Rectal smooth muscle tissue (tissue), 1 donor: ENCODE measurements around the gene POLDIP3.
"Not testable (repeated sequence)": the region's sequence is repeated elsewhere in the genome, so short reads cannot be mapped to it uniquely, and the experiment has no call there.

Experiments used
- H3K27ac ChIP-seq: one replicate; pipeline ENCODE4 v1.7.0; 2013; ENCODE audit warnings: low read depth, low read length, inconsistent platforms
- H3K27me3 ChIP-seq: one replicate; pipeline ENCODE4 v1.7.0; 2013; ENCODE audit warnings: low read length; ENCODE audit not compliant: control insufficient read depth, insufficient read depth
- H3K36me3 ChIP-seq: one replicate; pipeline ENCODE4 v1.7.0; 2013; ENCODE audit warnings: low read length; ENCODE audit not compliant: control insufficient read depth, insufficient read depth
- H3K4me1 ChIP-seq: one replicate; pipeline ENCODE4 v1.7.0; 2013; ENCODE audit warnings: low read length; ENCODE audit not compliant: control insufficient read depth, insufficient read depth
- H3K4me3 ChIP-seq: one replicate; pipeline ENCODE4 v1.7.0; 2013; ENCODE audit warnings: low read length
- H3K9ac ChIP-seq: one replicate; pipeline ENCODE4 v1.7.0; 2013; ENCODE audit warnings: low read length

POLDIP3 gene

GRCh38 chr22:42586381-42586780 lies 28.3 kb downstream of the POLDIP3 start:
- H3K27me3 ChIP-seq, result no peaks in the 10 kb centered on the region
- no peak overlapping the region for H3K27ac ChIP-seq
- no peak overlapping the region for H3K9ac ChIP-seq
- peaks cover 47% of the 10 kb centered on the region for H3K36me3 ChIP-seq
- H3K4me3 ChIP-seq, result no peak overlapping the region
- H3K4me1 ChIP-seq, result peaks cover 3% of the 10 kb centered on the region

GRCh38 chr22:42585096-42585495 lies 29.6 kb downstream of the POLDIP3 start:
- H3K27me3 ChIP-seq, result no peaks in the 10 kb centered on the region
- no peak overlapping the region for H3K4me3 ChIP-seq
- H3K36me3 ChIP-seq, result peaks cover 44% of the 10 kb centered on the region
- H3K4me1 ChIP-seq, result peaks cover 3% of the 10 kb centered on the region
- no peak overlapping the region for H3K9ac ChIP-seq
- H3K27ac ChIP-seq, result no peak overlapping the region

GRCh38 chr22:42584364-42584940 lies 30.2 kb downstream of the POLDIP3 start:
- Histone ChIP-seq H3K9ac (no peak overlapping the region), H3K36me3 (peaks cover 44% of the 10 kb centered on the region), H3K4me1 (peaks cover 3% of the 10 kb centered on the region), H3K27me3 (no peaks in the 10 kb centered on the region), H3K4me3 (no peak overlapping the region), H3K27ac (no peak overlapping the region)

- Histone ChIP-seq H3K36me3 (peaks cover 46% of the 10 kb centered on the region), H3K9ac (no peak overlapping the region), H3K27ac (no peak overlapping the region), H3K4me3 (no peak overlapping the region), H3K4me1 (peaks cover 3% of the 10 kb centered on the region), H3K27me3 (no peaks in the 10 kb centered on the region)
Observed at GRCh38 chr22:42582987-42583386, 31.7 kb downstream of the POLDIP3 start.

- Histone ChIP-seq H3K27ac (no peak overlapping the region), H3K27me3 (no peaks in the 10 kb centered on the region), H3K4me1 (peaks cover 3% of the 10 kb centered on the region), H3K4me3 (peak overlapping the region; percentile 81), H3K9ac (no peak overlapping the region), H3K36me3 (peaks cover 39% of the 10 kb centered on the region)
Observed at GRCh38 chr22:42581762-42582716, 32.6 kb downstream of the POLDIP3 start.

- H3K36me3 ChIP-seq, result peaks cover 32% of the 10 kb centered on the region
- not testable (repeated sequence) for H3K4me1 ChIP-seq, H3K27ac ChIP-seq, H3K27me3 ChIP-seq, H3K9ac ChIP-seq
- H3K4me3 ChIP-seq, result peak overlapping the region; percentile 81
Observed at GRCh38 chr22:42581194-42581761, 33.4 kb downstream of the POLDIP3 start.

- H3K27ac ChIP-seq, H3K4me1 ChIP-seq, H3K27me3 ChIP-seq, H3K9ac ChIP-seq, H3K4me3 ChIP-seq: not testable (repeated sequence)
- peaks cover 20% of the 10 kb centered on the region for H3K36me3 ChIP-seq
Observed at GRCh38 chr22:42580040-42580439, 34.6 kb downstream of the POLDIP3 start.

GRCh38 chr22:42577623-42578240 lies 37.0 kb downstream of the POLDIP3 start:
- Histone ChIP-seq H3K4me1 (peaks cover 3% of the 10 kb centered on the region), H3K36me3 (peaks cover 5% of the 10 kb centered on the region), H3K27ac (no peak overlapping the region), H3K9ac (no peak overlapping the region), H3K27me3 (no peaks in the 10 kb centered on the region), H3K4me3 (no peak overlapping the region)

- H3K4me1 ChIP-seq, H3K27me3 ChIP-seq, H3K27ac ChIP-seq, H3K4me3 ChIP-seq, H3K36me3 ChIP-seq, H3K9ac ChIP-seq: not testable (repeated sequence)
Observed at GRCh38 chr22:42577141-42577540, 37.5 kb downstream of the POLDIP3 start.

GRCh38 chr22:42575996-42576574 lies 38.6 kb downstream of the POLDIP3 start:
- H3K36me3 ChIP-seq, H3K27me3 ChIP-seq, H3K4me1 ChIP-seq, H3K4me3 ChIP-seq, H3K9ac ChIP-seq, H3K27ac ChIP-seq: not testable (repeated sequence)

- not testable (repeated sequence) for H3K36me3 ChIP-seq, H3K9ac ChIP-seq, H3K27ac ChIP-seq, H3K4me3 ChIP-seq, H3K27me3 ChIP-seq, H3K4me1 ChIP-seq
Observed at GRCh38 chr22:42574468-42574867, 40.2 kb downstream of the POLDIP3 start.

GRCh38 chr22:42574046-42574445 lies 40.6 kb downstream of the POLDIP3 start:
- H3K4me1 ChIP-seq, H3K27ac ChIP-seq, H3K36me3 ChIP-seq, H3K27me3 ChIP-seq, H3K9ac ChIP-seq, H3K4me3 ChIP-seq: not testable (repeated sequence)
